Measurements from ENCODE around the gene STAT1. TPM values are rescaled to one million over a fixed set of nuclear protein-coding genes. Genes with fewer than 3 reads are reported as not detected.

STAT1 gene
- polyA plus RNA-seq, 4 donors = 22.6 to 61.9 (median 42.6) TPM

DNA sequence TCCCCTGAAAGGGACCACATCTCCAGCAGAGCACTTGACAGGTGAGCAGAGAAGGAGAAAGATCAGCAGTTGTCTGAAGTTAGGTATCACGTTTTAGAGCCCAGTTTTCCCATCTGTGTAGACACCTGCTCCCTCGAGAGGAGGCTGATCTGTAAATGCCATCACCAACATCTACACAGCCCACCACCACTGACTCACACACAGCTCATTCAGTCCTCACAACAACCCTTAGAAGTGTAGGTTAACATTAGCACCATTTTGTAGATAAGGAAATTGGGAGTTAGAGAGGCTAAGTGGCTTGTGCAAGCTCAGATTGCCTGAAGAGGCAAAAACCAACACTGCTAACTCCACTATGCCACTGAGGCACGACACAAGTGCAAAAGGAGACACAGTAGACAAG lies 37.2 kb upstream of the STAT1 start:
- H3K9me3 ChIP-seq (ENCODE audit: control insufficient read depth in 2 of 2, insufficient read depth in 1 of 2, low read depth in 1 of 2, low read length in 1 of 2) = no peaks in the 10 kb centered on the region
- H3K27ac ChIP-seq (ENCODE audit: low read depth in 1 of 3, low read length in 2 of 3) = no peak overlapping the region
- H3K4me1 ChIP-seq (ENCODE audit: control insufficient read depth in 3 of 3, insufficient read depth in 2 of 3, low read depth in 1 of 3, low read length in 2 of 3) = peaks cover 0 to 8% (median 0%) of the 10 kb centered on the region in 3 donors
- DNase-seq = no peak
- 62 to 79% (median 62%) methylated on average over 3 of the region's 3 CpGs for WGBS, 3 donors
- no peaks in the 10 kb centered on the region for H3K27me3 ChIP-seq (ENCODE audit: control insufficient read depth in 3 of 3, insufficient read depth in 3 of 3, low read length in 3 of 3)
- FAIRE-seq = no peak
- H3K36me3 ChIP-seq (ENCODE audit: control insufficient read depth in 3 of 3, insufficient read depth in 2 of 3, low read depth in 1 of 3, low read length in 3 of 3) = no peaks in the 10 kb centered on the region
- no peak overlapping the region for H3K4me3 ChIP-seq (ENCODE audit: low read depth in 1 of 3, low read length in 3 of 3)

DNA sequence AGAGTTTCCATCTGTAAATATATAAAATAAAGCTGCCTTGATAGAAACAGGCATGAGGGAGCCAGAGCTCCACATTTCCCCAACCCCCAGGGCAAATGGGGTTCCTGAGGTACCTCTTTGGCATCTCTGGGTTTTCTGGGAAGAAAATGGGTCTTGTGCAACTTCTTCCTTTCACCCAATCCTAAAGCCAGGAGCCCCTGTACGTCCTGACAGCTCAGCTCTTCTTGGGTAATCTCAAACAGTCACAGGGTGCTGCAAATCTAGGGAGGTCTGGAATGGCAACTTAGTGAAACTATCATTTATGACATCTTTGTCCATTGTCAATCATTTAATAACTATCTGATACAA lies 36.6 kb upstream of the STAT1 start:
- Histone ChIP-seq H3K27me3 (ENCODE audit: control insufficient read depth in 3 of 3, insufficient read depth in 3 of 3, low read length in 3 of 3) (no peaks in the 10 kb centered on the region), H3K4me1 (ENCODE audit: control insufficient read depth in 3 of 3, insufficient read depth in 2 of 3, low read depth in 1 of 3, low read length in 2 of 3) (peaks cover 0 to 8% (median 0%) of the 10 kb centered on the region in 3 donors), H3K9me3 (ENCODE audit: control insufficient read depth in 2 of 2, insufficient read depth in 1 of 2, low read depth in 1 of 2, low read length in 1 of 2) (no peaks in the 10 kb centered on the region), H3K4me3 (ENCODE audit: low read depth in 1 of 3, low read length in 3 of 3) (no peak overlapping the region), H3K27ac (ENCODE audit: low read depth in 1 of 3, low read length in 2 of 3) (no peak overlapping the region), H3K36me3 (ENCODE audit: control insufficient read depth in 3 of 3, insufficient read depth in 2 of 3, low read depth in 1 of 3, low read length in 3 of 3) (no peaks in the 10 kb centered on the region)
- DNase-seq = no peak
- WGBS, 3 donors = 64 to 71% (median 65%) methylated on average over 1 of the region's 1 CpG
- no peak for FAIRE-seq

DNA sequence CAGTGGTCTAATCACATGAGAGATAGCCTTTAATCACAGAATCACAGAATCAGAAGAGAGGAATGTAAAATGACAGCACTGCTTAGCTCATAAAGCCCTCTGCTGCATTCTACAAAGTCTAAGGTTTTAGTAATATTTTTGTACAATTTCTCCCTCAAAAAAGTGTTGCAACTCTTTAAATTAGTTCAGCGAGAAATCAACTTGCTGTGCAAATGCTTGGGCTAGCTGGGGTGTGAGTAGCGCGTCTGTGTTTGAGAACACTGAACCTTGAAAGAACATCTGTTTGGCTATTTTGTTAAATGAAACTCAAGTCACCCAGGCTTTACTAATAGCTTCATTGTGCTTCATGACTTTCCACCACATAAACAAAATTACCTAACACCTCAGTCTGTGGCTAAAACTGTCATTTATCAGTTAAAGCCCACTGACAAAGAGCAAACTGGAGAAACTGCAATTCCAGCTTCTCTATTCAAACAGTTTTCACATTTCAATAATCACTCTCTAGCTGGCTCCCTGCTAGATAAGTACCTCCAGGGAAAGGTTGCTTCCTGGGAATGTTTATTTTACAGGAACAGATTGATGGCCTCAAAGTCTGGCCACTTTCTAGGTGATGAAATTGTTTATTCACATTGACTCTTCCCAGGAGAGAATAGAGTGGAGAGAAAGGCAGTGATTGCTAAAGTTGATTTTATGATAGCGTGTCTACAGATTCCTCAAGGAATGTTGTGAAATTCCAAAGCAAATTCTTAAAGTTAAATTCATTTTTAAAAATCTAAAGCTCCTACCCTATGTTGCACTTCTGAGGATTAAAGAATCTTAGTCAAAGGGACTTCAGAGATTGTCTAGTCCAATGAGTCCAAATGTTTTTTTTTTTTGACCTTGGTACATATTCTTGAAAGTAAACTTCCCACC lies 36.0 kb upstream of the STAT1 start:
- FAIRE-seq (no peak), DNase-seq (peak in 1 of 2 donors; percentile 24)
- H3K9me3 ChIP-seq (ENCODE audit: control insufficient read depth in 2 of 2, insufficient read depth in 1 of 2, low read depth in 1 of 2, low read length in 1 of 2) = no peaks in the 10 kb centered on the region
- no peak overlapping the region for H3K27ac ChIP-seq (ENCODE audit: low read depth in 1 of 3, low read length in 2 of 3)
- peaks cover 0 to 8% (median 0%) of the 10 kb centered on the region in 3 donors for H3K4me1 ChIP-seq (ENCODE audit: control insufficient read depth in 3 of 3, insufficient read depth in 2 of 3, low read depth in 1 of 3, low read length in 2 of 3)
- no peak overlapping the region for H3K4me3 ChIP-seq (ENCODE audit: low read depth in 1 of 3, low read length in 3 of 3)
- WGBS, 3 donors = 57 to 63% (median 57%) methylated on average over 4 of the region's 4 CpGs
- no peaks in the 10 kb centered on the region for H3K36me3 ChIP-seq (ENCODE audit: control insufficient read depth in 3 of 3, insufficient read depth in 2 of 3, low read depth in 1 of 3, low read length in 3 of 3)
- H3K27me3 ChIP-seq (ENCODE audit: control insufficient read depth in 3 of 3, insufficient read depth in 3 of 3, low read length in 3 of 3) = no peaks in the 10 kb centered on the region

DNA sequence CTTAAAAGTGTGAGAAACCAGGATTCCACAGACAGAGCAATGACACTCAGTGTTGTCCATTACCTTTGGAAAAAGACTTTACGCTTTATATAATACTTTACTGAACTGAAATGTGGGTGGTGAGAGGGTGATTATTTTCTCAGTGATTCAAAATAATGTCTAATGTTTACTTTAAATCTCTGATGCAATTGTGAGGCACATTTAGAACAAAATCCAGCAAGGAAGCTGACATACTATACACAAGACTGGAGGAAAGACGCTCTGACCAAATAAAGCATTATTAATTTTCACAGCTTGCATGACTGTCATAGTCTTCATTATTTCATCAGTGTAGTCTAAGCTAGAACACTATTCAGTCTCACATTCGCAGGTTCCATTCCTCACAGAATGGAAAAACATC lies 34.1 kb upstream of the STAT1 start:
- FAIRE-seq = no peak
- H3K27ac ChIP-seq (ENCODE audit: low read depth in 1 of 3, low read length in 2 of 3) = no peak overlapping the region
- H3K9me3 ChIP-seq (ENCODE audit: control insufficient read depth in 2 of 2, insufficient read depth in 1 of 2, low read depth in 1 of 2, low read length in 1 of 2) = no peaks in the 10 kb centered on the region
- DNase-seq = no peak
- no peaks in the 10 kb centered on the region for H3K36me3 ChIP-seq (ENCODE audit: control insufficient read depth in 3 of 3, insufficient read depth in 2 of 3, low read depth in 1 of 3, low read length in 3 of 3)
- WGBS, 3 donors = 94 to 97% (median 94%) methylated on average over 3 of the region's 3 CpGs
- no peak overlapping the region for H3K4me3 ChIP-seq (ENCODE audit: low read depth in 1 of 3, low read length in 3 of 3)
- no peaks in the 10 kb centered on the region for H3K27me3 ChIP-seq (ENCODE audit: control insufficient read depth in 3 of 3, insufficient read depth in 3 of 3, low read length in 3 of 3)
- peaks cover 0 to 8% (median 0%) of the 10 kb centered on the region in 3 donors for H3K4me1 ChIP-seq (ENCODE audit: control insufficient read depth in 3 of 3, insufficient read depth in 2 of 3, low read depth in 1 of 3, low read length in 2 of 3)

DNA sequence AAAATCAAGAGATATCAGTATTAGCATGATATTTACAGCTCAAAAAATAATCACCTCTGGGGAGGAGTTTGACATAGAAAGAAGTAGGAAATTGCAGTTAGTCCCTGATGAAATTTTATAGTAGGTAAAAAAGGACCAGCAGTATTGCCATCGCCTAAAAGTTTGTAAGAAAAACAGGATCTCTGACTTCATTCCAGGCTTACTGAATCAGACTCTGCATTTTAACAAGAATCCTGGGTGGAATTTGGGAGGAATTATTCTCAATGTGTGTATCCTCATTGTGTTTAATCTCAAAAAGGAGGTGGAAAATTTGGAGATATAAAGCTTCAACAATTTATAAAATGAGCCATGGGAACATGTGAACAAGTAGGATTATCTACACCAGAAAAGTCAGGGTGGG lies 31.2 kb upstream of the STAT1 start:
- H3K36me3 ChIP-seq (ENCODE audit: control insufficient read depth in 3 of 3, insufficient read depth in 2 of 3, low read depth in 1 of 3, low read length in 3 of 3) = no peaks in the 10 kb centered on the region
- H3K27ac ChIP-seq (ENCODE audit: low read depth in 1 of 3, low read length in 2 of 3) = no peak overlapping the region
- H3K4me1 ChIP-seq (ENCODE audit: control insufficient read depth in 3 of 3, insufficient read depth in 2 of 3, low read depth in 1 of 3, low read length in 2 of 3) = peaks cover 0 to 12% (median 0%) of the 10 kb centered on the region in 3 donors
- H3K4me3 ChIP-seq (ENCODE audit: low read depth in 1 of 3, low read length in 3 of 3) = no peak overlapping the region
- DNase-seq (no peak), FAIRE-seq (no peak)
- no peaks in the 10 kb centered on the region for H3K9me3 ChIP-seq (ENCODE audit: control insufficient read depth in 2 of 2, insufficient read depth in 1 of 2, low read depth in 1 of 2, low read length in 1 of 2)
- H3K27me3 ChIP-seq (ENCODE audit: control insufficient read depth in 3 of 3, insufficient read depth in 3 of 3, low read length in 3 of 3) = no peaks in the 10 kb centered on the region
- 92 to 100% (median 96%) methylated on average over 1 of the region's 1 CpG for WGBS, 3 donors

DNA sequence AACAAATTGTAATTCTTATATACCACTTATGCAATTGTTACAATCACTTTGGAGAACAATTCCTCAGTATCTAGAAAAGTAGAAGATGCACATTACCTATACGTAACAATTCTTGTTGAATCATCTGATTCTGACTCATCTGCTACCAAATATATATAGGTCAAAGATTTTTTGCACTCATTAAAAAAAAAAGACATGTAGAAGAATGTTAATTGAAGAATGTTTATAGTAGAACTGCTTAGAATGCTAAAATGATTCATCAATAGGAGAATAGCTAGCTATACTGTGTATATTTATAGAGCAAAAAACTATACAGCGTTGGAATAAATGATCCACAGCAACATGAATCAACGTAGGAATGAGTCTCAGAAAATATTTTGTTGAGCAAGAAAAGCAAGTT lies 29.5 kb upstream of the STAT1 start:
- 72 to 89% (median 88%) methylated on average over 3 of the region's 3 CpGs for WGBS, 3 donors
- no peaks in the 10 kb centered on the region for H3K27me3 ChIP-seq (ENCODE audit: control insufficient read depth in 3 of 3, insufficient read depth in 3 of 3, low read length in 3 of 3)
- FAIRE-seq (peak; percentile 26), DNase-seq (no peak)
- peaks cover 0 to 8% (median 0%) of the 10 kb centered on the region in 3 donors for H3K4me1 ChIP-seq (ENCODE audit: control insufficient read depth in 3 of 3, insufficient read depth in 2 of 3, low read depth in 1 of 3, low read length in 2 of 3)
- H3K27ac ChIP-seq (ENCODE audit: low read depth in 1 of 3, low read length in 2 of 3) = no peak overlapping the region
- no peaks in the 10 kb centered on the region for H3K36me3 ChIP-seq (ENCODE audit: control insufficient read depth in 3 of 3, insufficient read depth in 2 of 3, low read depth in 1 of 3, low read length in 3 of 3)
- H3K4me3 ChIP-seq (ENCODE audit: low read depth in 1 of 3, low read length in 3 of 3) = no peak overlapping the region
- no peaks in the 10 kb centered on the region for H3K9me3 ChIP-seq (ENCODE audit: control insufficient read depth in 2 of 2, insufficient read depth in 1 of 2, low read depth in 1 of 2, low read length in 1 of 2)

DNA sequence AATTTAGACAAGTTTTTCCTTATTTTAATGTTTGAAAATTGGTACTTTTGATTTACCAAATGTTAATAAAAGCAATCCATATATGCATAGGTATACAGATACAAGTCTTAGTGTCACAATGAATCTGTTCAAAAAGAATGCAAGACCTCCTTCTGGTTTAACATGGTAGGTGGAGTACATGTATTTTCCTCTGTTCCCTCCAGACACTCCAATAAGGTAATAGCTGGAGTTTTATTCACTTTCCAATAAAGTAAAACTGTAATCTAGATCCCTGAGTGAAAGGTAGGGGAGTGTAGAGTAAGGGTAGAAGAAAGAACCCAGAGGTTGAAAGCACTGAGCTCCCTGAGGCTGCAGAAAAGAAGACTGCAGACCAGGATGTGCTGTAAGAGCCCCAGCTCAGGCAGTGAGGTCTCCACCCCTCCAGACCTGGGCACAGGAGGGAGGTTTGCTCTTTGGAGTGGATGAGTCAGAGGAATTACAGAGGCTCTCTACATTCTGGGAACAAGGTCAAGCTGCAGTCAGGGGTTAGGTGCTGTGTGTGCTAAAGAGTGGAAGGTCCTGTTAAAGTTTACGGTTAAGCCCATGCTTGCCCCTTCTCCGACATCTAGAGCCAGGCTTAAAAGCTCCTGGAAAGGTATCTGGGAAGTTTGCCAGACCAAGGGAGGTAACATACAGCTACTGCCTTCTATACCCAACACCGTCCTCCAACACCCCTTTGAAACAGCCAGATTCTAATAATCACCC lies 27.6 kb upstream of the STAT1 start:
- H3K36me3 ChIP-seq (ENCODE audit: control insufficient read depth in 3 of 3, insufficient read depth in 2 of 3, low read depth in 1 of 3, low read length in 3 of 3) = no peaks in the 10 kb centered on the region
- DNase-seq (peak; percentile 63 to 83), FAIRE-seq (no peak)
- H3K9me3 ChIP-seq (ENCODE audit: control insufficient read depth in 2 of 2, insufficient read depth in 1 of 2, low read depth in 1 of 2, low read length in 1 of 2) = no peaks in the 10 kb centered on the region
- 33 to 80% (median 49%) methylated on average over 3 of the region's 3 CpGs for WGBS, 3 donors
- no peaks in the 10 kb centered on the region for H3K27me3 ChIP-seq (ENCODE audit: control insufficient read depth in 3 of 3, insufficient read depth in 3 of 3, low read length in 3 of 3)
- no peak overlapping the region for H3K27ac ChIP-seq (ENCODE audit: low read depth in 1 of 3, low read length in 2 of 3)
- H3K4me1 ChIP-seq (ENCODE audit: control insufficient read depth in 3 of 3, insufficient read depth in 2 of 3, low read depth in 1 of 3, low read length in 2 of 3) = peaks cover 0 to 8% (median 0%) of the 10 kb centered on the region in 3 donors
- no peak overlapping the region for H3K4me3 ChIP-seq (ENCODE audit: low read depth in 1 of 3, low read length in 3 of 3)

DNA sequence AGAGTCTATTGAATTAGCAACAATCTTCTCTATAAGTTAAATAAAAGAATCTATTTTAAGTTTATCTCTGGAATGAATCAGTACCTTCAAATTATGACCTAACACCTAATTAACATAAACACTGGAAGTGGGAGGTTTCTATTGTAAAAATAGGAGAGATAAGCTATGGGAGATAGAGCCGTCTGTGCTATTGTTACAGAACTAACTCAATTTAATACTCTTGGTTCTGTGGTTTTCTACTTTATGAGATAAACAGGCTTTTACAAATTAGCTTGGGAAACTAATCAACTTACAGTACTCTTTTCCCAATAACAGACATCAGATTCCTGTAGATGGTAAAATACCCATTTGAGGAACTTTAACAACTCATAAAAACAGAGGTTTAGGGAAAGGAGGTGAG lies 25.6 kb upstream of the STAT1 start:
- 41 to 64% (median 50%) methylated on average over 1 of the region's 1 CpG for WGBS, 3 donors
- H3K27ac ChIP-seq (ENCODE audit: low read depth in 1 of 3, low read length in 2 of 3) = no peak overlapping the region
- H3K4me3 ChIP-seq (ENCODE audit: low read depth in 1 of 3, low read length in 3 of 3) = no peak overlapping the region
- no peaks in the 10 kb centered on the region for H3K9me3 ChIP-seq (ENCODE audit: control insufficient read depth in 2 of 2, insufficient read depth in 1 of 2, low read depth in 1 of 2, low read length in 1 of 2)
- FAIRE-seq = no peak
- H3K36me3 ChIP-seq (ENCODE audit: control insufficient read depth in 3 of 3, insufficient read depth in 2 of 3, low read depth in 1 of 3, low read length in 3 of 3) = no peaks in the 10 kb centered on the region
- no peak for DNase-seq
- no peaks in the 10 kb centered on the region for H3K27me3 ChIP-seq (ENCODE audit: control insufficient read depth in 3 of 3, insufficient read depth in 3 of 3, low read length in 3 of 3)
- peaks cover 0 to 8% (median 0%) of the 10 kb centered on the region in 3 donors for H3K4me1 ChIP-seq (ENCODE audit: control insufficient read depth in 3 of 3, insufficient read depth in 2 of 3, low read depth in 1 of 3, low read length in 2 of 3)
